Measurements from ENCODE around the gene TLR6.
"Not testable (repeated sequence)": the region's sequence is repeated elsewhere in the genome, so short reads cannot be mapped to it uniquely, and the experiment has no call there.

Gene TLR6

DNA sequence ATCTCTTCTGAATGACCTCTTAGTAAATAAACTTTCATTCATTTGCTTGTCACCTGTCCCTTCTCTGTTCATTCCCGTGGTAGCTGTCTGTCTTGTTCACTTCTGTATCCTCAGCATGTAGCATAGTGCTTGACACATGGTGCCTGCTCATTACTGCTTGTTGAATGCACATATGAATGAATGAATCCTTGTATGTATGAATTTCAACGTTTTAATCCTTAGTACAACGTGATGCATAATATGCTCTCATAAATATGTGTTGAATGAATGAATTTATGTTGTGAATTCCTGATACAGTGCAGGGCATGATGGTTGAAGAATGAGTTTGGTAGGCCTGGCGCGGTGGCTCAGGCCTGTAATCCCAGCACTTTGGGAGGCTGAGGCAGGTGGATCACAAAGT, 76.8 kb downstream of the TLR6 start:
- DNase-seq = no peak
- Histone ChIP-seq H2BK12ac (ENCODE audit: low read length in 2 of 2) (no peak overlapping the region), H3K27ac (ENCODE audit: low read length, poor library complexity, severe bottlenecking) (no peak overlapping the region), H2AFZ (ENCODE audit: low read depth, low read length) (no peak overlapping the region), H4K8ac (ENCODE audit: low read length) (no peak overlapping the region), H2BK120ac (ENCODE audit: low read depth, low read length) (no peak overlapping the region), H3K4me1 (ENCODE audit: control insufficient read depth, insufficient read depth, low read depth, low read length) (no peaks in the 10 kb centered on the region), H3K79me1 (replicated peaks; ENCODE audit: low read length, poor library complexity, severe bottlenecking) (no peaks in the 10 kb centered on the region), H2BK5ac (ENCODE audit: low read depth, low read length, poor library complexity, severe bottlenecking) (no peak overlapping the region), H3K4me3 (ENCODE audit: insufficient read depth in 1 of 2, low read depth in 1 of 2, low read length in 2 of 2) (no peak overlapping the region), H3K23ac (ENCODE audit: low read length in 2 of 2) (no peak overlapping the region), H3K4me2 (ENCODE audit: low read length, poor library complexity, severe bottlenecking) (no peak overlapping the region), H3K4ac (ENCODE audit: low read depth in 1 of 2, low read length in 2 of 2) (no peak overlapping the region), H2AK5ac (ENCODE audit: low read length, severe bottlenecking) (no peak overlapping the region), H4K91ac (ENCODE audit: low read length) (no peak overlapping the region), H3K36me3 (ENCODE audit: control insufficient read depth in 1 of 2, insufficient read depth in 2 of 2, low read depth in 1 of 2, low read length in 2 of 2) (no peaks in the 10 kb centered on the region), H3K27me3 (ENCODE audit: control insufficient read depth in 1 of 2, insufficient read depth in 1 of 2, low read length in 2 of 2) (no peaks in the 10 kb centered on the region), H3K9me3 (ENCODE audit: control insufficient read depth, low read length) (no peaks in the 10 kb centered on the region), H3K14ac (ENCODE audit: low read length in 2 of 2) (no peak overlapping the region), H3K9ac (ENCODE audit: low read length) (no peak overlapping the region), H2BK15ac (ENCODE audit: low read depth, poor library complexity, severe bottlenecking) (no peak overlapping the region), H3K18ac (ENCODE audit: low read depth in 1 of 2, low read length in 2 of 2) (no peak overlapping the region)
- WGBS = 95% methylated on average over 5 of the region's 5 CpGs

DNA sequence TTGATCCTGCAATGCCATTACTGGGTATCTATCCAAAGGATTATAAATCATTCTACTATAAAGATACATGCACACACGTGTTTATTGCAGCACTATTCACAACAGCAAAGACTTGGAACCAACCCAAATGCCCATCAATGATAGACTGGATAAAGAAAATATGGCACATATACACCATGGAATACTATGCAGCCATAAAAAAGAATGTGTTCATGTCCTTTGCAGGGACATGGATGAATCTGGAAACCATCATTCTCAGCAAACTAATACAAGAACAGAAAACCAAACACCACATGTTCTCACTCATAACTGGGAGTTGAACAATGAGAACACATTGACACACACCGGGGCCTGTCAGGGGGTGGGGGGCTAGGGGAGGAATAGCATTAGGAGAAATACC, 78.7 kb downstream of the TLR6 start:
- H2BK15ac ChIP-seq (ENCODE audit: low read depth, poor library complexity, severe bottlenecking); H3K4ac ChIP-seq (ENCODE audit: low read depth in 1 of 2, low read length in 2 of 2); H3K27me3 ChIP-seq (ENCODE audit: control insufficient read depth in 1 of 2, insufficient read depth in 1 of 2, low read length in 2 of 2); H2BK5ac ChIP-seq (ENCODE audit: low read depth, low read length, poor library complexity, severe bottlenecking); H3K14ac ChIP-seq (ENCODE audit: low read length in 2 of 2); H3K23ac ChIP-seq (ENCODE audit: low read length in 2 of 2); H4K8ac ChIP-seq (ENCODE audit: low read length); H2BK120ac ChIP-seq (ENCODE audit: low read depth, low read length); H4K91ac ChIP-seq (ENCODE audit: low read length); H2BK12ac ChIP-seq (ENCODE audit: low read length in 2 of 2); H2AK5ac ChIP-seq (ENCODE audit: low read length, severe bottlenecking); H3K9ac ChIP-seq (ENCODE audit: low read length); H3K18ac ChIP-seq (ENCODE audit: low read depth in 1 of 2, low read length in 2 of 2); H3K4me1 ChIP-seq (ENCODE audit: control insufficient read depth, insufficient read depth, low read depth, low read length); H3K4me2 ChIP-seq (ENCODE audit: low read length, poor library complexity, severe bottlenecking); DNase-seq; H3K79me1 ChIP-seq (replicated peaks; ENCODE audit: low read length, poor library complexity, severe bottlenecking); H3K36me3 ChIP-seq (ENCODE audit: control insufficient read depth in 1 of 2, insufficient read depth in 2 of 2, low read depth in 1 of 2, low read length in 2 of 2); H3K9me3 ChIP-seq (ENCODE audit: control insufficient read depth, low read length); H3K4me3 ChIP-seq (ENCODE audit: insufficient read depth in 1 of 2, low read depth in 1 of 2, low read length in 2 of 2); H3K27ac ChIP-seq (ENCODE audit: low read length, poor library complexity, severe bottlenecking); H2AFZ ChIP-seq (ENCODE audit: low read depth, low read length): not testable (repeated sequence)
- 70% methylated on average over 2 of the region's 2 CpGs for WGBS

DNA sequence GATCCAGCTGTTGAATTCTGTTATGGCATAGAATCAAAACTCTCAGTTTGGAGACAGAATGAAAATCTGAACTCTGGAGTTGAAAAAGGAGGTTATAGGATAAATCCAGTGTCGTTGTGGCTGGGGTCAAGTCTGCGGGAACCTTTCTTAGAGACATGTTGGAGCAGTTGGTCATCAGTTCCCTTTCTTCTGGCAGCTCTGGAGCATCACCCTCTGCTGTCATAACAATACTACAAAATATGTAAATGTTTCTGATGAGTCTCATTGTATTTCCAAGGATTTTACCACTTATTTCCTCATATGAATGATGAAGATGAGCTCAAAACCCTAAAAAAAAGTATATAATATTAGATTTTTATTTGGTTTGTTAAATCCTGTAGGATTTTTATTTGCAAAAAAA, 81.3 kb downstream of the TLR6 start:
- no peaks in the 10 kb centered on the region for H3K36me3 ChIP-seq (ENCODE audit: control insufficient read depth in 1 of 2, insufficient read depth in 2 of 2, low read depth in 1 of 2, low read length in 2 of 2)
- no peak overlapping the region for H2AFZ ChIP-seq (ENCODE audit: low read depth, low read length)
- H3K4me2 ChIP-seq (ENCODE audit: low read length, poor library complexity, severe bottlenecking) = no peak overlapping the region
- H2BK15ac ChIP-seq (ENCODE audit: low read depth, poor library complexity, severe bottlenecking) = no peak overlapping the region
- no peak overlapping the region for H2BK5ac ChIP-seq (ENCODE audit: low read depth, low read length, poor library complexity, severe bottlenecking)
- no peaks in the 10 kb centered on the region for H3K4me1 ChIP-seq (ENCODE audit: control insufficient read depth, insufficient read depth, low read depth, low read length)
- H4K91ac ChIP-seq (ENCODE audit: low read length) = no peak overlapping the region
- no peak overlapping the region for H3K18ac ChIP-seq (ENCODE audit: low read depth in 1 of 2, low read length in 2 of 2)
- H3K27ac ChIP-seq (ENCODE audit: low read length, poor library complexity, severe bottlenecking) = no peak overlapping the region
- H3K14ac ChIP-seq (ENCODE audit: low read length in 2 of 2) = no peak overlapping the region
- H3K9ac ChIP-seq (ENCODE audit: low read length) = no peak overlapping the region
- H3K27me3 ChIP-seq (ENCODE audit: control insufficient read depth in 1 of 2, insufficient read depth in 1 of 2, low read length in 2 of 2) = no peaks in the 10 kb centered on the region
- no peak overlapping the region for H2AK5ac ChIP-seq (ENCODE audit: low read length, severe bottlenecking)
- WGBS = 75% methylated on average over 2 of the region's 2 CpGs
- H2BK120ac ChIP-seq (ENCODE audit: low read depth, low read length) = no peak overlapping the region
- H3K4me3 ChIP-seq (ENCODE audit: insufficient read depth in 1 of 2, low read depth in 1 of 2, low read length in 2 of 2) = no peak overlapping the region
- no peak overlapping the region for H2BK12ac ChIP-seq (ENCODE audit: low read length in 2 of 2)
- no peaks in the 10 kb centered on the region for H3K9me3 ChIP-seq (ENCODE audit: control insufficient read depth, low read length)
- no peak overlapping the region for H4K8ac ChIP-seq (ENCODE audit: low read length)
- H3K23ac ChIP-seq (ENCODE audit: low read length in 2 of 2) = no peak overlapping the region
- H3K4ac ChIP-seq (ENCODE audit: low read depth in 1 of 2, low read length in 2 of 2) = no peak overlapping the region
- H3K79me1 ChIP-seq (replicated peaks; ENCODE audit: low read length, poor library complexity, severe bottlenecking) = no peaks in the 10 kb centered on the region
- DNase-seq = no peak

DNA sequence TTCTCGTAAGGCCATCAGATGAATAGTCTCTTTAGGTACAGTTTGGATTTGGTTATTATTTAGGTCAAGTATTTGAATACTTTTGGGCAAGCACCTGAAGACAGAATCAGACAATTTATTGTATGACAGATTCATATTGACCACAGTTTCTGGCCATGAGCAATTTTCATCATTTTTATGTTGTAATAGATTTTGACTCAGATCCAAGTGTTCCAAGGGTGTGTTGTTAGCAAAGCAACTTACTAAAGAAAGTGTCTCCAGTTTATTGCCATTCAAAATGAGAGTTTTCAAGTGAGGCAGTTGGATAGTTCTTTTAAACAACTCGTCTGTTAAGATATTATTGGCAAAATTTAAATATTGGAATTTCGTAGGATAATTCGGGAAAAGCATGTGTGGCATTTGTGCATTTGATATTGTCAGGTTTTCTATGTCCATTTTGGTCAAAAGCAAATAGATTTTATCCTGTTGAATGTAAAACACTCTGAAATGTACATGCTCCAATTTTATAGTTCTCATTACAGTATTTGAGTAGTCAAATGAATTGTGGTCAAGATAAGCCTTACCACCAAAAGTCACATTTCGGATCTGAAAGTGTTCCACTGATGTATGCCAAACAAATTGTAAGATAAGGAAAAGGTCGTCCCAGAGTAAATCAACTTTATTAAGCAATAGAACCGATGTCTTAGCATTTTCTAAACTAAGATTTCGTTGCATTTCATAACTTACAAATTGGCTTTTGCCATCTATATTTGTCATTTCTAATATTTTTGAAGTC, 82.2 kb downstream of the TLR6 start:
- no peak overlapping the region for H3K14ac ChIP-seq (ENCODE audit: low read length in 2 of 2)
- no peak overlapping the region for H3K4ac ChIP-seq (ENCODE audit: low read depth in 1 of 2, low read length in 2 of 2)
- no peak overlapping the region for H3K4me3 ChIP-seq (ENCODE audit: insufficient read depth in 1 of 2, low read depth in 1 of 2, low read length in 2 of 2)
- H2BK120ac ChIP-seq (ENCODE audit: low read depth, low read length) = no peak overlapping the region
- no peak overlapping the region for H3K27ac ChIP-seq (ENCODE audit: low read length, poor library complexity, severe bottlenecking)
- H3K27me3 ChIP-seq (ENCODE audit: control insufficient read depth in 1 of 2, insufficient read depth in 1 of 2, low read length in 2 of 2) = no peaks in the 10 kb centered on the region
- H2AK5ac ChIP-seq (ENCODE audit: low read length, severe bottlenecking) = no peak overlapping the region
- no peak overlapping the region for H2BK12ac ChIP-seq (ENCODE audit: low read length in 2 of 2)
- DNase-seq = no peak
- H3K9ac ChIP-seq (ENCODE audit: low read length) = no peak overlapping the region
- H3K4me2 ChIP-seq (ENCODE audit: low read length, poor library complexity, severe bottlenecking) = no peak overlapping the region
- H3K79me1 ChIP-seq (replicated peaks; ENCODE audit: low read length, poor library complexity, severe bottlenecking) = no peaks in the 10 kb centered on the region
- no peaks in the 10 kb centered on the region for H3K9me3 ChIP-seq (ENCODE audit: control insufficient read depth, low read length)
- no peak overlapping the region for H3K23ac ChIP-seq (ENCODE audit: low read length in 2 of 2)
- no peak overlapping the region for H2BK5ac ChIP-seq (ENCODE audit: low read depth, low read length, poor library complexity, severe bottlenecking)
- H4K8ac ChIP-seq (ENCODE audit: low read length) = no peak overlapping the region
- no peak overlapping the region for H3K18ac ChIP-seq (ENCODE audit: low read depth in 1 of 2, low read length in 2 of 2)
- no peak overlapping the region for H4K91ac ChIP-seq (ENCODE audit: low read length)
- H3K36me3 ChIP-seq (ENCODE audit: control insufficient read depth in 1 of 2, insufficient read depth in 2 of 2, low read depth in 1 of 2, low read length in 2 of 2) = no peaks in the 10 kb centered on the region
- 86% methylated on average over 8 of the region's 8 CpGs for WGBS
- no peaks in the 10 kb centered on the region for H3K4me1 ChIP-seq (ENCODE audit: control insufficient read depth, insufficient read depth, low read depth, low read length)
- no peak overlapping the region for H2BK15ac ChIP-seq (ENCODE audit: low read depth, poor library complexity, severe bottlenecking)
- no peak overlapping the region for H2AFZ ChIP-seq (ENCODE audit: low read depth, low read length)

Data from mesenchymal stem cell (in vitro differentiated cells and primary cell).